Uterus (tissue), 2 donors: ENCODE results near the gene KRTAP6-1.

Source experiments
- CTCF ChIP-seq, 4 experiments: fragments of 200-600 bp in 2 of 4; fragments of 450-650 bp in 2 of 4; sonication (generic) in 2 of 4; IDR thresholded peaks; one replicate each; pipeline ENCODE4 v1.5.1; 2016 to 2019; ENCODE audit warnings: antibody characterized with exemption in 4 of 4, mild to moderate bottlenecking in 2 of 4, moderate library complexity in 1 of 4
- POLR2A ChIP-seq, 2 donors: fragments of 450-650 bp; IDR thresholded peaks; one replicate each; pipeline ENCODE4 v1.6.1; 2016; ENCODE audit warnings: antibody characterized with exemption in 2 of 2, mild to moderate bottlenecking in 1 of 2, moderate library complexity in 1 of 2

DNA sequence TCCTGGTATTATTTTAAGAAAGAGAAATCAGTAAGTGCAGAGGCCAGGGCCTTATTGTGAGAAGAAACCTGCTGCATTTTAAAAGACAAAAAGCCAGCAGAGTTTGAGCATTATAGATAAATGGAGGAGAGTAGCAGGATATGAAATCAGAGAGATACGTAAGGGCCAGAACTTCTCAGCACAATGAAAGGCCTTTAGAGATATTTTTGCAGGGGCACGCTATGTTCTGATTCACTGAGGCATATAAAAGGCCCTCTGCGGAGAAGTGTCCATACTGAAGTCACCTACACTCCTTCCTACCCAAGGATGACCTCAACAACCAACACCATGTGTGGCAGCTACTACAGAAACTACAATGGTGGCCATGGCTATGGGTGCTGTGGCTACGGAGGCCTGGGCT is 21.6 kb downstream of the KRTAP6-1 start, which contains the start of gene KRTAP6-3:
- TF ChIP-seq CTCF (IDR thresholded peaks at IDR 0.05) (no peak), POLR2A (IDR thresholded peaks at IDR 0.05) (no peak)
